Liver (tissue), 9 donors: Measurements from ENCODE around the gene MCTP2. TPM values are rescaled to one million over a fixed set of nuclear protein-coding genes. Genes with fewer than 3 reads are reported as not detected.

ENCODE experiments used
- DNase-seq: peaks from one replicate; pipeline ENCODE4 v3.0.0-alpha.2; 2017; ENCODE audit warnings: low spot score
- H3K27ac ChIP-seq, 2 donors: one replicate each; pipeline ENCODE4 v1.7.0; 2013; ENCODE audit warnings: inconsistent platforms in 2 of 2, low read length in 2 of 2, control low read depth in 1 of 2, low read depth in 1 of 2, mild to moderate bottlenecking in 1 of 2
- H3K27me3 ChIP-seq, 4 donors: one replicate each; pipeline versions ENCODE4 v1.6.1 to v1.7.0; 2013; ENCODE audit warnings: low read length in 3 of 4, inconsistent platforms in 1 of 4, mild to moderate bottlenecking in 1 of 4, moderate library complexity in 1 of 4; ENCODE audit not compliant: control insufficient read depth in 4 of 4, insufficient read depth in 4 of 4
- H3K36me3 ChIP-seq, 4 donors: one replicate each; pipeline versions ENCODE4 v1.6.1 to v1.7.0; 2013; ENCODE audit warnings: low read length in 3 of 4, mild to moderate bottlenecking in 3 of 4, low read depth in 1 of 4, moderate library complexity in 1 of 4; ENCODE audit not compliant: control insufficient read depth in 4 of 4, insufficient read depth in 3 of 4
- H3K4me1 ChIP-seq, 4 donors: one replicate each; pipeline versions ENCODE4 v1.6.1 to v1.7.0; 2013; ENCODE audit warnings: low read length in 3 of 4, mild to moderate bottlenecking in 3 of 4, moderate library complexity in 1 of 4; ENCODE audit not compliant: control insufficient read depth in 4 of 4, insufficient read depth in 4 of 4
- H3K4me3 ChIP-seq, 3 donors: one replicate each; pipeline versions ENCODE4 v1.6.1 to v1.7.0; 2013; ENCODE audit warnings: low read length in 3 of 3, control low read depth in 1 of 3, low read depth in 1 of 3, mild to moderate bottlenecking in 1 of 3
- H3K9ac ChIP-seq, 2 donors: one replicate each; pipeline ENCODE4 v1.7.0; 2013; ENCODE audit warnings: low read length in 2 of 2, mild to moderate bottlenecking in 2 of 2, moderate library complexity in 2 of 2, control low read depth in 1 of 2, low read depth in 1 of 2
- H3K9me3 ChIP-seq, 4 donors: one replicate each; pipeline versions ENCODE4 v1.6.1 to v1.7.0; 2013; ENCODE audit warnings: low read length in 3 of 4; ENCODE audit not compliant: control insufficient read depth in 4 of 4
- ATF3 ChIP-seq: IDR thresholded peaks from 2 replicates; pipeline ENCODE4 v1.6.1; 2016; ENCODE audit warnings: antibody characterized with exemption
- CTCF ChIP-seq: fragments of 150-350 bp; IDR thresholded peaks from 2 replicates; pipeline ENCODE4 v1.5.1; 2017; ENCODE audit warnings: improper control_type of control experiment, low read depth, low read length; ENCODE audit not compliant: missing input control
- EGR1 ChIP-seq, 2 donors: IDR thresholded peaks; 2 replicates each; pipeline ENCODE4 v1.6.1; 2016 to 2018; ENCODE audit warnings: antibody characterized with exemption in 2 of 2, low read depth in 2 of 2
- FOXA1 ChIP-seq: IDR thresholded peaks from 2 replicates; pipeline ENCODE4 v1.6.1; 2016; ENCODE audit warnings: antibody characterized with exemption
- FOXA2 ChIP-seq: IDR thresholded peaks from 2 replicates; pipeline ENCODE4 v1.6.1; 2016; ENCODE audit warnings: antibody characterized with exemption
- GABPA ChIP-seq, 2 donors: IDR thresholded peaks in 1 of 2; conservative IDR thresholded peaks in 1 of 2; 2 replicates each; pipeline ENCODE4 v1.6.1; 2016; ENCODE audit warnings: antibody characterized with exemption in 2 of 2, mild to moderate bottlenecking in 1 of 2, moderate library complexity in 1 of 2
- HNF4A ChIP-seq, 2 donors: conservative IDR thresholded peaks; 2 replicates each; pipeline ENCODE4 v1.6.1; 2016; ENCODE audit warnings: antibody characterized with exemption in 2 of 2, mild to moderate bottlenecking in 2 of 2
- HNF4G ChIP-seq: IDR thresholded peaks from 2 replicates; pipeline ENCODE4 v1.6.1; 2016; ENCODE audit warnings: antibody characterized with exemption
- JUND ChIP-seq, 2 donors: IDR thresholded peaks; 2 replicates each; pipeline ENCODE4 v1.6.1; 2016; ENCODE audit warnings: antibody characterized with exemption in 2 of 2
- MAX ChIP-seq: IDR thresholded peaks from 2 replicates; pipeline ENCODE4 v1.6.1; 2016; ENCODE audit warnings: antibody characterized with exemption
- NR2F2 ChIP-seq: IDR thresholded peaks from 2 replicates; pipeline ENCODE4 v1.6.1; 2016; ENCODE audit warnings: antibody characterized with exemption
- RAD21 ChIP-seq, 2 donors: IDR thresholded peaks; 2 replicates each; pipeline ENCODE4 v1.6.1; 2016; ENCODE audit warnings: antibody characterized with exemption in 2 of 2, mild to moderate bottlenecking in 2 of 2
- REST ChIP-seq: IDR thresholded peaks from 2 replicates; pipeline ENCODE4 v1.6.1; 2016; ENCODE audit warnings: antibody characterized with exemption, mild to moderate bottlenecking
- RXRA ChIP-seq, 2 donors: IDR thresholded peaks; 2 replicates each; pipeline ENCODE4 v1.6.1; 2017 to 2018; ENCODE audit warnings: antibody characterized with exemption in 2 of 2, mild to moderate bottlenecking in 1 of 2
- SP1 ChIP-seq: IDR thresholded peaks from 2 replicates; pipeline ENCODE4 v1.6.1; 2018; ENCODE audit warnings: antibody characterized with exemption, mild to moderate bottlenecking
- TAF1 ChIP-seq: conservative IDR thresholded peaks from 2 replicates; pipeline ENCODE4 v1.6.1; 2016; ENCODE audit warnings: antibody characterized with exemption, mild to moderate bottlenecking
- YY1 ChIP-seq: IDR thresholded peaks from 2 replicates; pipeline ENCODE4 v1.6.1; 2016; ENCODE audit warnings: antibody characterized with exemption, mild to moderate bottlenecking
- ZBTB33 ChIP-seq: IDR thresholded peaks from 2 replicates; pipeline ENCODE4 v1.6.1; 2016; ENCODE audit warnings: antibody characterized with exemption
- WGBS: extraction: QIAGEN DNeasy Blood & Tissue Kit; methylation state at CpG from one replicate; pipeline ENCODE4 v1.1.7; 2013; 5-methylcytosine and 5-hydroxymethylcytosine counted together
- polyA plus RNA-seq, 2 donors: library from polyadenylated mRNA; stranded (reverse) in 1 of 2; unstranded in 1 of 2; fragments of 200-250 nt in 1 of 2; fragments of >200 nt in 1 of 2; fragmentation: Nextera tagmentation in 1 of 2; extraction: Ambion mirVana in 1 of 2; gene quantifications; one replicate each; pipeline versions ENCODE4 v1.2.1 to v1.2.3, GENCODE V29; 2013 to 2015
- total RNA-seq, 2 donors: library from RNA; depleted of rRNA; stranded (reverse); fragments of >200 nt; gene quantifications; one replicate each; pipeline ENCODE4 v1.2.3, GENCODE V29; 2014
- donor health status: healthy.
- donor health status: healthy.
- donor health status: healthy.
- donor health status: healthy.
- donor health status: healthy.

MCTP2 gene
- total and polyA plus RNA-seq, 4 donors: 0.43 to 9.9 (median 3.5) TPM

- Histone ChIP-seq H3K4me1 (peaks cover 2 to 15% (median 12%) of the 10 kb centered on the region in 4 donors), H3K27ac (no peak overlapping the region), H3K4me3 (no peak overlapping the region), H3K36me3 (no peaks in the 10 kb centered on the region), H3K27me3 (peaks cover 0 to 2% (median 0%) of the 10 kb centered on the region in 4 donors), H3K9me3 (no peaks in the 10 kb centered on the region), H3K9ac (no peak overlapping the region)
- TF ChIP-seq MAX (no peak), HNF4G (no peak), REST (no peak), HNF4A (conservative IDR thresholded peaks at IDR 0.05) (no peak), RAD21 (IDR thresholded peaks at IDR 0.05) (no peak), NR2F2 (no peak), EGR1 (IDR thresholded peaks at IDR 0.05; ENCODE audit: low read depth in 2 of 2) (no peak), FOXA1 (no peak), JUND (IDR thresholded peaks at IDR 0.05) (no peak), TAF1 (no peak), ZBTB33 (no peak), SP1 (no peak), YY1 (no peak), CTCF (no peak)
- DNase-seq: no peak
- WGBS: 64% methylated on average over 10 of the region's 10 CpGs
Observed at GRCh38 chr15:94229591-94230369, 1.6 kb upstream of the MCTP2 start.

- Histone ChIP-seq H3K9me3 (no peaks in the 10 kb centered on the region), H3K27ac (peak overlapping the region in 1 of 2 donors; percentile 7), H3K4me3 (peak overlapping the region; percentile 51 to 57 (median 53)), H3K4me1 (peaks cover 2 to 15% (median 12%) of the 10 kb centered on the region in 4 donors), H3K27me3 (peaks cover 0 to 2% (median 0%) of the 10 kb centered on the region in 4 donors), H3K36me3 (no peaks in the 10 kb centered on the region), H3K9ac (peak overlapping the region in 1 of 2 donors; percentile 17)
- TF ChIP-seq FOXA1: no peak
- TF ChIP-seq SP1: no peak
- TF ChIP-seq CTCF: no peak
- no peak for TF ChIP-seq HNF4G
- TF ChIP-seq GABPA (IDR thresholded peaks at IDR 0.05 in 1 of 2, conservative IDR thresholded peaks at IDR 0.05 in 1 of 2): no peak
- TF ChIP-seq YY1: no peak
- no peak for TF ChIP-seq RAD21 (IDR thresholded peaks at IDR 0.05)
- no peak for TF ChIP-seq JUND (IDR thresholded peaks at IDR 0.05)
- no peak for TF ChIP-seq ZBTB33
- no peak for TF ChIP-seq RXRA (IDR thresholded peaks at IDR 0.05)
- no peak for TF ChIP-seq HNF4A (conservative IDR thresholded peaks at IDR 0.05)
- no peak for TF ChIP-seq TAF1
- TF ChIP-seq ATF3: no peak
- TF ChIP-seq FOXA2: no peak
- no peak for TF ChIP-seq NR2F2
- whole genome bisulfite sequencing: 24% methylated on average over 11 of the region's 11 CpGs
- no peak for DNase-seq
Observed at GRCh38 chr15:94230431-94230882, 904 bp upstream of the MCTP2 start.
